PC-3 (cell line): ENCODE measurements around the gene NDUFC2.

ENCODE experiments used
- EZH2 ChIP-seq: fragments of 300-600 bp; sonication (generic); IDR thresholded peaks from one replicate; pipeline ENCODE4 v1.6.1; 2017; ENCODE audit warnings: antibody characterized with exemption, mild to moderate bottlenecking, low read length; ENCODE audit not compliant: unreplicated experiment
- EZH2phosphoT487 ChIP-seq: fragments of 300-600 bp; sonication (generic); IDR thresholded peaks from 2 replicates; pipeline ENCODE4 v1.6.1; 2018; ENCODE audit warnings: mild to moderate bottlenecking, antibody characterized with exemption, low read length, borderline replicate concordance
- TF ChIP-seq, protein P1 (sequence below): fragments of 300-600 bp; sonication (generic); conservative IDR thresholded peaks from 2 replicates; pipeline ENCODE4 v1.5.1; 2017; ENCODE audit warnings: antibody characterized with exemption, low read depth, mild to moderate bottlenecking, low read length

DNA sequence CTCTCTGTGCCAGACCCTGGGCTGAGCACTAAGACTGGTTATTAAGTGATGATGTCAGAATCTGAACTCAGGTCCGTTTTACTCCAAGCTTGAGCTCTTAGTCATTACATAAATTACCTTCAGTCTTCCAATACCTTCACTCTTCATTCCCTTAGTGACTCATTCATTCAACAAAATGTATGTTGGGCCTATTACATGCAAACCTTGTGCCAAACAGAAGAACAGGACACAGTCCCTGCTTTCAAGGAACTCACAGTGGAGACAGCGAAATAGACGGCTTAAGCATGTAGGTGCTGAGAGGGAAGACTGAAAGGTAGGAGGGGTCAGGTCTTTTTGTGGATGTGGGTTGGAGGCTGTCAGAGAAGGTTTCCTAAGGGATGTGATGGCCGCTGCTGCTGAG lies 59.9 kb downstream of the NDUFC2 start:
- TF ChIP-seq, protein P1, sequence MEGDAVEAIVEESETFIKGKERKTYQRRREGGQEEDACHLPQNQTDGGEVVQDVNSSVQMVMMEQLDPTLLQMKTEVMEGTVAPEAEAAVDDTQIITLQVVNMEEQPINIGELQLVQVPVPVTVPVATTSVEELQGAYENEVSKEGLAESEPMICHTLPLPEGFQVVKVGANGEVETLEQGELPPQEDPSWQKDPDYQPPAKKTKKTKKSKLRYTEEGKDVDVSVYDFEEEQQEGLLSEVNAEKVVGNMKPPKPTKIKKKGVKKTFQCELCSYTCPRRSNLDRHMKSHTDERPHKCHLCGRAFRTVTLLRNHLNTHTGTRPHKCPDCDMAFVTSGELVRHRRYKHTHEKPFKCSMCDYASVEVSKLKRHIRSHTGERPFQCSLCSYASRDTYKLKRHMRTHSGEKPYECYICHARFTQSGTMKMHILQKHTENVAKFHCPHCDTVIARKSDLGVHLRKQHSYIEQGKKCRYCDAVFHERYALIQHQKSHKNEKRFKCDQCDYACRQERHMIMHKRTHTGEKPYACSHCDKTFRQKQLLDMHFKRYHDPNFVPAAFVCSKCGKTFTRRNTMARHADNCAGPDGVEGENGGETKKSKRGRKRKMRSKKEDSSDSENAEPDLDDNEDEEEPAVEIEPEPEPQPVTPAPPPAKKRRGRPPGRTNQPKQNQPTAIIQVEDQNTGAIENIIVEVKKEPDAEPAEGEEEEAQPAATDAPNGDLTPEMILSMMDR: no peak
- TF ChIP-seq EZH2: no peak
- no peak for TF ChIP-seq EZH2phosphoT487
